MV-4-11 (cell line): ENCODE results near the gene LYRM7.
A peak's percentile ranks its signal among the peaks of the same experiment; 100 is the strongest.
"Not testable (repeated sequence)": the region's sequence is repeated elsewhere in the genome, so short reads cannot be mapped to it uniquely, and the experiment has no call there.

Experiments used
- DNase-seq: peaks from one replicate; lab custom pipeline; 2025; lab: John Stamatoyannopoulos, UW

LYRM7 gene

DNA sequence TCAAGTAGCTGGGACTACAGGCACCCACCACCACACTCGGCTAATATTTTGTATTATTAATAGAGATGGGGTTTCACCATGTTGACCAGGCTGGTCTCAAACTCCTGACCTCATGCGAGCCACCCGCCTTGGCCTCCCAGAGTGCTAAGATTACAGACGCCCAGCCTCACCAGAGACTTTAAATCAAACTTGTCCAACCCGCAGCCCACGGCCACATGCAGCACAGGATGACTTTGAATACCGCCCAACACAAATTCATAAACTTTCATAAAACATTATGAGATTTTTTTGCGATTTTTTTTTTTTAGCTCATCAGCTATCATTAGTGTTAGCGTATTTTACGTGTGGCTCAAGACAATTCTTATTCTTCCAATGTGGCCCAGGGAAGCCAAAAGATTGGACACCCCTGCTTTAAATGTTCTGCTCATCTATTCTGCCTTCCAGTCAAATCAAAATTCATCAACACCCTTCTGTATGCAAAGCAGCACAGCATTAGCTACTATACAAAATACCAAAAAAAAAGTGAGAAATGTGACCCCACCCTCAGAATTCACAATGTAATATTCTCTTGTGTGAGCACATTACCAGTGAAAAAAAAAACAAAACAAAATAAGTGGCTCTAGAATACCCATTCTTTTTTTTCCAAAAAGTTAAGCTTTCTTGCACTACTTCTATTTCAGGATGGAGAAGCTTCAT is 50.4 kb downstream of the LYRM7 start:
- no peak for DNase-seq

- peak; percentile 13 for DNase-seq
These were observed 51.1 kb downstream of the LYRM7 start for GRCh38 chr5:131221888-131222287.

GRCh38 chr5:131222731-131223130 is 52.0 kb downstream of the LYRM7 start:
- DNase-seq = no peak

GRCh38 chr5:131223751-131224386 is 53.1 kb downstream of the LYRM7 start:
- DNase-seq = no peak

DNA sequence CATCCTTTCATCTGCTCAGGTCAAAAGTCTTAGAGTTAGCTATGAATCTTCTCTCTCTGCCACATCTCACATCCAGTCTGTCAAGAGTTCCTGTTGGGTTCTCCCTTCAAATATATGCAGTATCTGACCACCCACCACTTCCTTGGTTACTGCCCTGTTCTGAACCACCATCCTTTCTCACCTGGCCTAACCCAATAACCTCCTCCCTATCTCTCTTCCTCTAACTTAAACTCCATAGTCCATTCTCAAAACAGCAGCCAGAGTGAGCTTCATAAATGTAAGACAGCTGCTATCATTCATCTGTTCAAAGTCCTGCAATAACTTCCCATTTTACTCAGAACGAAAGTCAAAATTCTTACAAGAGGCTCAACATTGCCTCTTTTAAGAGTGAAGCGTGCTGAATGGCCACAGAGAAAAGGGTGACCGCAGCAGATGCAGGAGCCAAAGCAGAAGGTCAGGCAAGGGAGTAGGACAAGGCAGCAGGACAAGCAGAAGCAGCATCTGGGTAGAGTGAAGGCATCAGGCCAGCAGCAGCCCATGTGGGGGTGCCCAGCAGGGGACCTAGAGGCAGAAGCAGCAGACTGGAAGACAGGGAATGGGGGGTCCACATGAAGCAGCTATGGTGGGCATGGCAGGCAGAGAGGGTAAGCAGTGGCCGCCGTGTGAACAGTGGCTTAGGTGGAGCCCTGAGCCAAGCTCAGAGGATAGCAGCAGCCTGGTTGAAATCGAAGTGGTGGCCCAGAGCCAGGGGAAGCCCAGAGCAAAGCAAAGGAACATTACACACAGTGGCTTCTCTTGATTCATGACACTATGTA is 53.9 kb downstream of the LYRM7 start:
- DNase-seq = peak; percentile 99

GRCh38 chr5:131225282-131225974 is 54.7 kb downstream of the LYRM7 start:
- no peak for DNase-seq

- no peak for DNase-seq
These were observed 56.2 kb downstream of the LYRM7 start for GRCh38 chr5:131226899-131227298.

GRCh38 chr5:131228646-131229045 is 57.9 kb downstream of the LYRM7 start:
- no peak for DNase-seq

DNA sequence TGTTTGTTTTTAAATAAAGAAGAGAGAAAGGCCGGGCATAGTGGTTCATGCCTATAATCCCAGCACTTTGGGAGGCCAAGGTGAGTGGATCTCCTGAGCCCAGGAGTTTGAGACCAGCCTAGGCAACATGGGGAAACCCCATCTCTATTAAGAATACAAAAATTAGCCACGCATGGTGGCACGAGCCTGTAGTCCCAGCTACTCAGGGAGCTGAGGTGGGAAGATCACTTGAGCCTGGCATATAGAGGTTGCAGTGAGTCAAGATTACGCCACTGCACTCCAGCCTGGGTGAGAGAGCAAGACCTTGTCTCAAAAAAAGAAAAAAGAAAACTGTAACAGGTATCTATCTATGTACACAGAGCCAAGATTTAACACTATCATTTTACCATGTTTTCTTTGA is 58.9 kb downstream of the LYRM7 start:
- no peak for DNase-seq

- peak; percentile 45 for DNase-seq
These were observed 59.7 kb downstream of the LYRM7 start for GRCh38 chr5:131230406-131230805.

GRCh38 chr5:131239686-131240085 is 68.9 kb downstream of the LYRM7 start:
- DNase-seq = peak; percentile 30

GRCh38 chr5:131242728-131243255 is 72.0 kb downstream of the LYRM7 start:
- peak; percentile 62 for DNase-seq

GRCh38 chr5:131245312-131245711 is 74.6 kb downstream of the LYRM7 start:
- no peak for DNase-seq

DNA sequence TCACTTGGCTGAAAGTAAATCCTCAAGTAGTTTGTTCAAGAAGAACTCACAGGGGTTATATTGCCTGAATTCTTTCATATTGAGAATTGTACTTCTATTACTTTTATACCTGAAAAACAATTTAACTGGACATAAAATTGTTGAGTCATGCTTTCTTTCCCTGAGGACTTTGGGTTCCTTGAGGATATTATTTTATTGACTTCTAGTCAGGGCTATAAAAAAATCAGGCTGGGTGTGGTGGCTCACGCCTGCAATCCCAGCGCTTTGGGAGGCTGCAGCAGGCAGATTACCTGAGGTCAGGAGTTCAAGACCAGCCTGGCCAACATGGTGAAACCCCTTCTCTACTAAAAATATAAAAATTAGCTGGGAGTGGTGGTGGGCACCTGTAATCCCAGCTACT is 75.2 kb downstream of the LYRM7 start:
- DNase-seq = no peak

GRCh38 chr5:131246504-131246903 is 75.8 kb downstream of the LYRM7 start:
- DNase-seq = no peak

DNA sequence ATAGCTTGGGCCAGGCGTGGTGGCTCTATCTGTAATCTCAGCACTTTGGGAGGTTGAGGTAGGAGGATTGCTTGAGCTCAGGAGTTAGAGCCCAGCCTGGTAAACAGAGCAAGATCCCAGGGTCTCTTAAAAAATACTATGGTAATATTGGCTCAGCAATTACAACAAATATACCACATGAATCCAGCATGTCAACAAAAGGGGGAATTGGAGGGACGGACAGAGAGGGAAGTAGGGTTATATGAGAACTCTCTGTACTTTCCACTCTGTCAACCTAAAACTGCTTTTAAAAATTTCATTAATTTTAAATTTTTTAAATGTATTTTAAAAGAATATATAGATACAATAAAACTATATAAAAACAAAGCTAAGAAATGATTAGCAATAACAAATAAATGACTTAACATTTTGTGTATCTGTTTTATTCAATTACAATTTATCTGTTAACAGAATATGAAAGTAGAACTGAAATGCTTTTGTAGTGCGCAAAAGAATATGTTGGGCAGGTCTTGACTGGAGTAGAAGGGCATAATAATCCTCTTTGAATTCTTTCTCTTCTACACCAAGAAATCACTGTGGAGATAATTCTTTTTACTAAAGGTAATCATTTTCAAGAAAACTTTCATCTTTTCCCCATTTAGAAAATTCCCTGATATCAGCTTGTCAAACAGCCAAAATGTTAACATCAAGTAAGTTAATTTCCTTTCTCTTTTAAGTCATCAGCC is 80.2 kb downstream of the LYRM7 start:
- no peak for DNase-seq

DNA sequence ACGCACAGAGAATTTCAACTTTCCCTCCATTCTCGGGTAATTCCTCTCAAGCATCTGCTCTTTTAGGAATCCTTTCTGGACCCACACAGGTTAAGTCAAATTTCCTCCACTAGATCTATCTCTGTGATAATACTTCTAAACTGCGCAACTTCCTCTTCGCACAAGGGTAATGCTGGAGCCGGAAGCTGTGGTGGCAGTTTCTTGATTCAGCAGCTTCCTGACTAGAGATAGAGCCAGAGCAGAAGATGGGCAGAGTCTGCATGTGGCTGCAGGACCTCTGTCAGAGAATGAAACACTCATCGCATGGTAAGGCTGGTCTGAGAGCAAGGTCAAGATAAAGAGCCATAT is 82.1 kb downstream of the LYRM7 start:
- DNase-seq = peak; percentile 97

GRCh38 chr5:131254025-131254424 is 83.3 kb downstream of the LYRM7 start:
- not testable (repeated sequence) for DNase-seq

DNA sequence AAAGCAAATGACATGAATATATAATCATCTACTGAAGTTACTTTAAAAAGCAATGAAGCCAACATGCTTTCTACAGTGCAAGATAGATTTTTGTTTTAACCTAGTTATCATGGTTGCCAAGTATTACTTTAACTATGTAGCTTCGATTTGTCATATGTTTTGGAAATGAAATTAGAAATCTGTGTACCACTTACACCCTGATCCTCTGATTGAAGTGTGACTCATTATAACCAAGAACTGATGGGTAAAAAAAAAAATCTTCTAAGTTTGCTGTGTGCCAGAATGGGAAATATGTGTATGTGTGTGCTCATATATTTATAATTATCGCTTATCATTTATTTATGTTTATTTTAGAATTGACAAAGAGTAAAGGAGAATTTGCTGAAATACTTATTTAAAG is 84.0 kb downstream of the LYRM7 start:
- DNase-seq = no peak
